MM.1S (cell line): ENCODE measurements around the gene PARP11.

Experiments used
- DNase-seq: peaks from one replicate; pipeline ENCODE4 v3.0.0-alpha.2; 2015
- H2AFZ ChIP-seq: fragments of 300-600 bp; sonication (generic); 2 replicates; pipeline ENCODE4 v1.6.0; 2016; ENCODE audit warnings: antibody characterized with exemption, low read length
- H3F3A ChIP-seq: fragments of 300-600 bp; sonication (generic); 2 replicates; pipeline ENCODE4 v1.6.1; 2016; ENCODE audit warnings: mild to moderate bottlenecking, antibody characterized with exemption, low read length, moderate library complexity, mixed read lengths; ENCODE audit not compliant: insufficient read depth
- H3K27ac ChIP-seq: fragments of 300-600 bp; sonication (generic); 2 replicates; pipeline ENCODE4 v1.5.1; 2016; ENCODE audit warnings: mild to moderate bottlenecking, low read length
- H3K27me3 ChIP-seq: fragments of 300-600 bp; sonication (generic); replicated peaks from 2 replicates; pipeline ENCODE4 v1.6.0; 2016; ENCODE audit warnings: low read length; ENCODE audit not compliant: insufficient read depth
- H3K36me3 ChIP-seq: fragments of 300-600 bp; sonication (generic); replicated peaks from 2 replicates; pipeline ENCODE4 v1.6.1; 2016; ENCODE audit warnings: mild to moderate bottlenecking, low read length, mixed read lengths; ENCODE audit not compliant: insufficient read depth
- H3K4me1 ChIP-seq: fragments of 300-600 bp; sonication (generic); 2 replicates; pipeline ENCODE4 v1.6.1; 2016; ENCODE audit warnings: low read length, mixed read lengths
- H3K4me2 ChIP-seq: fragments of 300-600 bp; sonication (generic); 2 replicates; pipeline ENCODE4 v1.6.0; 2016; ENCODE audit warnings: low read depth, low read length
- H3K4me3 ChIP-seq: fragments of 300-600 bp; sonication (generic); 2 replicates; pipeline ENCODE4 v1.5.1; 2016; ENCODE audit warnings: low read length, mixed read lengths
- H3K79me2 ChIP-seq: fragments of 300-600 bp; sonication (generic); 2 replicates; pipeline ENCODE4 v1.6.1; 2016; ENCODE audit warnings: mixed run types, low read length, mixed read lengths
- H3K9ac ChIP-seq: fragments of 300-600 bp; sonication (generic); 2 replicates; pipeline ENCODE4 v1.6.1; 2016; ENCODE audit warnings: low read length, mixed read lengths
- H3K9me2 ChIP-seq: fragments of 300-600 bp; sonication (generic); replicated peaks from 2 replicates; pipeline ENCODE4 v1.6.1; 2016; ENCODE audit warnings: mild to moderate bottlenecking, low read length, mixed read lengths; ENCODE audit not compliant: insufficient read depth
- H3K9me3 ChIP-seq: fragments of 300-600 bp; sonication (generic); replicated peaks from 2 replicates; pipeline ENCODE4 v1.6.1; 2016; ENCODE audit warnings: mild to moderate bottlenecking, low read length, mixed read lengths; ENCODE audit not compliant: insufficient read depth
- H4K20me1 ChIP-seq: fragments of 300-600 bp; sonication (generic); 2 replicates; pipeline ENCODE4 v1.6.1; 2016; ENCODE audit warnings: mild to moderate bottlenecking, low read length, moderate library complexity, mixed read lengths; ENCODE audit not compliant: insufficient read depth
- EZH2 ChIP-seq: fragments of 300-600 bp; sonication (generic); optimal IDR thresholded peaks from 2 replicates; pipeline ENCODE3; 2017; ENCODE audit warnings: low read depth, mild to moderate bottlenecking, antibody characterized with exemption, low read length, mixed read lengths
- EZH2phosphoT487 ChIP-seq: fragments of 300-600 bp; sonication (generic); IDR thresholded peaks from 2 replicates; pipeline ENCODE4 v1.6.1; 2018; ENCODE audit warnings: antibody characterized with exemption, low read length
- TF ChIP-seq, protein P1 (sequence below): fragments of 300-600 bp; sonication (generic); IDR thresholded peaks from 2 replicates; pipeline ENCODE4 v1.5.1; 2016; ENCODE audit warnings: antibody characterized with exemption, low read length, mixed read lengths

The PARP11 gene

DNA sequence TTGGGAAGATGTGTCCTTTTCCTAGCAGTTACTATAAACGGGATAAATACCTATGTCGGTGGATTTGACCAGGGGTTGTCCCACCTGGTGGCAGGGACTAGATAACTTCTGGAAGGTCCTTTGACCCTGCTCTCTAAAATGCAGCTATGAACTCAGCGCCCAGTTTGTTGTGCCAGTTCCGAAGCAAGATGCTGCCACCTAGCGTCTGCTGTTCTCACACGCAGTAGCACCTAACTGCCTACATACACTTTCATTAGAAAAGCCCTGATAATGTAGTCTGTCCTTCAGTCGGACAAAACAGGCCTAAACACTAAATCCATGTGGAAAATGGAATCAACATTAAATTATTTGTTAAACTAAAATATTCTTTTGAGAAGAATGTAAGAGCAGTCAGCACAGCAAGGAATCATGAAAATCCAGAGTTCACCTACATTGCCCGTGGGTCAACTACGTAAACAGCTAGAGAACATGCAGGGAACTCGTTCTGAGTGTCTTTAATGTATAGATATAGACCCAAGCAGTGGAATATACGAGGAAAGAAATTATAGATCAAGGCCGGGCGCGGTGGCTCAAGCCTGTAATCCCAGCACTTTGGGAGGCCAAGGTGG is 69.2 kb downstream of the PARP11 start:
- Histone ChIP-seq H3K9me3 (no peaks in the 10 kb centered on the region), H3K9ac (no peak overlapping the region), H3K9me2 (no peaks in the 10 kb centered on the region), H3K27me3 (no peaks in the 10 kb centered on the region), H3K4me3 (no peak overlapping the region), H3K79me2 (no peaks in the 10 kb centered on the region), H3K4me1 (no peaks in the 10 kb centered on the region; the same call in 1 of the 2 replicates), H3K4me2 (no peak overlapping the region), H3F3A (no peaks in the 10 kb centered on the region), H3K36me3 (no peaks in the 10 kb centered on the region), H4K20me1 (no peaks in the 10 kb centered on the region), H3K27ac (no peak overlapping the region), H2AFZ (no peak overlapping the region)
- TF ChIP-seq EZH2phosphoT487 = no peak
- TF ChIP-seq, protein P1, sequence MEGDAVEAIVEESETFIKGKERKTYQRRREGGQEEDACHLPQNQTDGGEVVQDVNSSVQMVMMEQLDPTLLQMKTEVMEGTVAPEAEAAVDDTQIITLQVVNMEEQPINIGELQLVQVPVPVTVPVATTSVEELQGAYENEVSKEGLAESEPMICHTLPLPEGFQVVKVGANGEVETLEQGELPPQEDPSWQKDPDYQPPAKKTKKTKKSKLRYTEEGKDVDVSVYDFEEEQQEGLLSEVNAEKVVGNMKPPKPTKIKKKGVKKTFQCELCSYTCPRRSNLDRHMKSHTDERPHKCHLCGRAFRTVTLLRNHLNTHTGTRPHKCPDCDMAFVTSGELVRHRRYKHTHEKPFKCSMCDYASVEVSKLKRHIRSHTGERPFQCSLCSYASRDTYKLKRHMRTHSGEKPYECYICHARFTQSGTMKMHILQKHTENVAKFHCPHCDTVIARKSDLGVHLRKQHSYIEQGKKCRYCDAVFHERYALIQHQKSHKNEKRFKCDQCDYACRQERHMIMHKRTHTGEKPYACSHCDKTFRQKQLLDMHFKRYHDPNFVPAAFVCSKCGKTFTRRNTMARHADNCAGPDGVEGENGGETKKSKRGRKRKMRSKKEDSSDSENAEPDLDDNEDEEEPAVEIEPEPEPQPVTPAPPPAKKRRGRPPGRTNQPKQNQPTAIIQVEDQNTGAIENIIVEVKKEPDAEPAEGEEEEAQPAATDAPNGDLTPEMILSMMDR = peak; percentile 91
- TF ChIP-seq EZH2 = no peak
- peak; percentile 72 for DNase-seq

DNA sequence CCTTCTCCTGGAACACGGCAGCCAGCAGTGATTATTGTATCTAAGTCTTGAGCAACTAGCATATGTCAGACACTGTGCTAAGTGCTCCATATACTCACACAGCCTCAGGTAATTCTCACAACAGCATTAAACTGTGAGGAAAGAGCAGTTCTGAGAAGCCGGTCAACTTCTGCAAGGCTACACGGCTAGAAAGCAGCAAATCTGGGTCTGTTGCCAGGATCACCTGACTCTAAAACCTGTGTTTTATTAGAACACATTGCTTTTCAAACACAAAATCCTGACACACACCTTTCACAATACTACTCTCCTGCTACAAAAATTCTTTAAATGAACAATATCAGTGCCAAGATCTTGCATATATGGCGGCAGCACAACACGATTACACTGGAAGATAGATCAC is 70.5 kb downstream of the PARP11 start:
- TF ChIP-seq EZH2 (no peak), EZH2phosphoT487 (no peak)
- TF ChIP-seq, protein P1 = no peak
- H2AFZ ChIP-seq = no peak overlapping the region
- H3K27ac ChIP-seq = no peak overlapping the region
- no peaks in the 10 kb centered on the region for H4K20me1 ChIP-seq
- H3K9ac ChIP-seq = no peak overlapping the region
- H3K9me2 ChIP-seq = no peaks in the 10 kb centered on the region
- H3F3A ChIP-seq = no peaks in the 10 kb centered on the region
- H3K79me2 ChIP-seq = no peaks in the 10 kb centered on the region
- no peaks in the 10 kb centered on the region for H3K27me3 ChIP-seq
- no peak for DNase-seq
- H3K36me3 ChIP-seq = no peaks in the 10 kb centered on the region
- H3K4me2 ChIP-seq = no peak overlapping the region
- H3K9me3 ChIP-seq = no peaks in the 10 kb centered on the region
- no peak overlapping the region for H3K4me3 ChIP-seq
- no peaks in the 10 kb centered on the region; the same call in 1 of the 2 replicates for H3K4me1 ChIP-seq

DNA sequence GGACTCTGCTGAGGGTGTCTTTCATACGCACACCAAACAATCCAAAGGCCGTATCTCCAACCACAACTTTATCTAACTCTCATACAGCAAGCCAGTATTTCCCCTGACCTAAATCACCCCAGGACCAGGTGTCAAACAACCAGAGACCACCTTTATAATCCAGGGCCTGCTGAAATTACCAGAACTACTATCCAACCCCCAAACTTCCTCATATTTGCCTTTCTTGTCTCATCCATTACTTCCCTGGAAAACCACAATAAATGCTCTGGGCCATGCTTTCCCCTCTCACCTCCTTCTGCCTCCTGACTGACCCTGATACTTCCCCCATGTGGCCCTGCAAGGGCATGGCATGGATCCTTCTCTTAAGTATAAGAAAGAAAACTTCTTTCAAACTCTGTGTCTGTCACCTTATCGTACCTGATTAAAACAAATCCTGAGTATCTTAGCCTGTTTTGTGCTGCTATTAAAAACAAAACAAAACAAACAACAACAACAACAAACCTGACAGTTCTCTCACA is 75.6 kb downstream of the PARP11 start:
- no peaks in the 10 kb centered on the region; the same call in 1 of the 2 replicates for H3K4me1 ChIP-seq

More for the DNA sequence above, 75.6 kb downstream of the PARP11 start:
- H3K9me3 ChIP-seq = no peaks in the 10 kb centered on the region
- H3K9ac ChIP-seq = no peak overlapping the region
- no peaks in the 10 kb centered on the region for H3K79me2 ChIP-seq
- DNase-seq = no peak
- no peaks in the 10 kb centered on the region for H4K20me1 ChIP-seq
- no peaks in the 10 kb centered on the region for H3K27me3 ChIP-seq
- no peak overlapping the region for H3K27ac ChIP-seq
- H3F3A ChIP-seq = no peaks in the 10 kb centered on the region
- no peak overlapping the region for H3K4me3 ChIP-seq
- H2AFZ ChIP-seq = no peak overlapping the region
- H3K36me3 ChIP-seq = no peaks in the 10 kb centered on the region
- H3K9me2 ChIP-seq = no peaks in the 10 kb centered on the region
- H3K4me2 ChIP-seq = no peak overlapping the region
- no peak for TF ChIP-seq EZH2
- TF ChIP-seq, protein P1 = no peak
- no peak for TF ChIP-seq EZH2phosphoT487
